Ishikawa (cell line): ENCODE data around the gene CCDC51.

ENCODE experiments used
- CREB1 ChIP-seq: IDR thresholded peaks from 2 replicates; pipeline ENCODE4 v1.6.1; 2012; ENCODE audit warnings: low read depth
- EGR1 ChIP-seq: IDR thresholded peaks from 2 replicates; pipeline ENCODE4 v1.6.1; 2012
- EP300 ChIP-seq: IDR thresholded peaks from 2 replicates; pipeline ENCODE4 v1.6.1; 2012; ENCODE audit warnings: borderline replicate concordance
- FOXM1 ChIP-seq: IDR thresholded peaks from 2 replicates; pipeline ENCODE4 v1.6.1; 2012; ENCODE audit warnings: low read depth, borderline replicate concordance
- NFIC ChIP-seq: IDR thresholded peaks from 2 replicates; pipeline ENCODE4 v1.6.1; 2012
- RAD21 ChIP-seq: IDR thresholded peaks from 2 replicates; pipeline ENCODE4 v1.6.1; 2012; ENCODE audit warnings: low read depth
- ZBTB7A ChIP-seq: IDR thresholded peaks from 2 replicates; pipeline ENCODE4 v1.6.1; 2012; ENCODE audit warnings: low read depth
- TF ChIP-seq, protein P1 (sequence below): IDR thresholded peaks from 2 replicates; pipeline ENCODE4 v1.6.1; 2012
- TF ChIP-seq, protein P2 (sequence below): IDR thresholded peaks from 2 replicates; pipeline ENCODE4 v1.6.1; 2012; ENCODE audit warnings: low read depth, mild to moderate bottlenecking

DNA sequence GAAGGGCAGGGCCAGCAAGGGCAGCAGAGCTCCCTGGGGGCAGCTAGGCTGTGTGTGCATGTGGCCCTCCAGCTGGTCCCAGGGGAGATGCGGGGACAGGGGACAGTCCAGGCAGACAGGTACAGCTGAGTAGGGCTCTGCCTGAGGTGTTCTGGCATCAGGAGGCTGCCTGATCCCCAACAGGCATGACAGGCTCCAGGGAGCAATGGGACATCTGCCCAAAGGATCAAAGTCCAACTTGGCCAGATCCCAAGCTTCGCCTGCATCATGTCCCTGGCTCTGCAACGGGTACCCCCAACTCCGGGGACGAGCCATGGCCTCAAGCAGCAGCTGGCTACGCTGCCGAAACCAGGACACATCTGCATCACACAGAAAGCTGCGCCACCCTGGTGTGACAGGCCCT is 28.4 kb upstream of the CCDC51 start:
- TF ChIP-seq NFIC (no peak), EP300 (no peak), RAD21 (no peak), ZBTB7A (no peak), CREB1 (no peak), EGR1 (no peak), FOXM1 (no peak)
- TF ChIP-seq, protein P1, sequence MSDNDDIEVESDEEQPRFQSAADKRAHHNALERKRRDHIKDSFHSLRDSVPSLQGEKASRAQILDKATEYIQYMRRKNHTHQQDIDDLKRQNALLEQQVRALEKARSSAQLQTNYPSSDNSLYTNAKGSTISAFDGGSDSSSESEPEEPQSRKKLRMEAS = no peak
- TF ChIP-seq, protein P2, sequence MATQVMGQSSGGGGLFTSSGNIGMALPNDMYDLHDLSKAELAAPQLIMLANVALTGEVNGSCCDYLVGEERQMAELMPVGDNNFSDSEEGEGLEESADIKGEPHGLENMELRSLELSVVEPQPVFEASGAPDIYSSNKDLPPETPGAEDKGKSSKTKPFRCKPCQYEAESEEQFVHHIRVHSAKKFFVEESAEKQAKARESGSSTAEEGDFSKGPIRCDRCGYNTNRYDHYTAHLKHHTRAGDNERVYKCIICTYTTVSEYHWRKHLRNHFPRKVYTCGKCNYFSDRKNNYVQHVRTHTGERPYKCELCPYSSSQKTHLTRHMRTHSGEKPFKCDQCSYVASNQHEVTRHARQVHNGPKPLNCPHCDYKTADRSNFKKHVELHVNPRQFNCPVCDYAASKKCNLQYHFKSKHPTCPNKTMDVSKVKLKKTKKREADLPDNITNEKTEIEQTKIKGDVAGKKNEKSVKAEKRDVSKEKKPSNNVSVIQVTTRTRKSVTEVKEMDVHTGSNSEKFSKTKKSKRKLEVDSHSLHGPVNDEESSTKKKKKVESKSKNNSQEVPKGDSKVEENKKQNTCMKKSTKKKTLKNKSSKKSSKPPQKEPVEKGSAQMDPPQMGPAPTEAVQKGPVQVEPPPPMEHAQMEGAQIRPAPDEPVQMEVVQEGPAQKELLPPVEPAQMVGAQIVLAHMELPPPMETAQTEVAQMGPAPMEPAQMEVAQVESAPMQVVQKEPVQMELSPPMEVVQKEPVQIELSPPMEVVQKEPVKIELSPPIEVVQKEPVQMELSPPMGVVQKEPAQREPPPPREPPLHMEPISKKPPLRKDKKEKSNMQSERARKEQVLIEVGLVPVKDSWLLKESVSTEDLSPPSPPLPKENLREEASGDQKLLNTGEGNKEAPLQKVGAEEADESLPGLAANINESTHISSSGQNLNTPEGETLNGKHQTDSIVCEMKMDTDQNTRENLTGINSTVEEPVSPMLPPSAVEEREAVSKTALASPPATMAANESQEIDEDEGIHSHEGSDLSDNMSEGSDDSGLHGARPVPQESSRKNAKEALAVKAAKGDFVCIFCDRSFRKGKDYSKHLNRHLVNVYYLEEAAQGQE = no peak
